NCI-H1105 (cell line): ENCODE measurements around the gene NADSYN1.

Experiments used
- DNase-seq: peaks from one replicate; lab custom pipeline; 2025; lab: John Stamatoyannopoulos, UW

The NADSYN1 gene

GRCh38 chr11:71433648-71434450 lies 19.2 kb upstream of the NADSYN1 start:
- no peak for DNase-seq

- no peak for DNase-seq
Measured at GRCh38 chr11:71434576-71435130, 18.4 kb upstream of the NADSYN1 start.

DNA sequence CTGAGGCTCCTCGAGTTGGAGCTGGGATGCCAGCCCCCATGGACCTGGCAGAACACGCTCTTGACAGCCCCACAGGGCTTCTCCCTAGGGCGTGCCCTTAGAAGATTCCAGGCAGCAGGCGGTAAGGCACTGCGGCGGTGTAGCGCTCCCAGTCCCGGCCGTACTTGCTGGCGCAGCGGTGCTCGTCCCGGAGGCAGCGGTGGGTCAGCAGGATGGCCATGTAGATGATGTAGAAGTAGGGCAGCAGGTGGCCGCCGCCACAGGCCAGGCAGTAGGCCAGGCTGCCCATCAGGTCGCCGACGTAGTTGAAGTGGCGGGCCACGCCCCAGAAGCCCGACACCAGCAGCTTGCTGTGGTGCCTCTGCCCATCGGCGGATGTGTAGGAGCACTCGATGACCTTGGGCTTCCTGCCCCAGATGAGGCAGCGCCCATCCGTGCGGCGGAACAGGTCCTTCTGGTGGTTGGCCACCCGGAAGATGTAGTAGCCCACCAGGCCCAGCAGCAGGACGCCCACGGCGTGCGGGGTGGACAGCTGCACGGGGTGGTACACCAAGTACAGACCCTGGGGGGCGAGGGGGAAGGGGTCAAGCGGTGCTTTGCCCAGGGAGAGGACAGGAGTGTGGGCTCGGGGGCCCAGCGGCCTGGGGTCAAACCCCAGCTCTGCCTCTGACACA lies 17.6 kb upstream of the NADSYN1 start:
- no peak for DNase-seq

DNA sequence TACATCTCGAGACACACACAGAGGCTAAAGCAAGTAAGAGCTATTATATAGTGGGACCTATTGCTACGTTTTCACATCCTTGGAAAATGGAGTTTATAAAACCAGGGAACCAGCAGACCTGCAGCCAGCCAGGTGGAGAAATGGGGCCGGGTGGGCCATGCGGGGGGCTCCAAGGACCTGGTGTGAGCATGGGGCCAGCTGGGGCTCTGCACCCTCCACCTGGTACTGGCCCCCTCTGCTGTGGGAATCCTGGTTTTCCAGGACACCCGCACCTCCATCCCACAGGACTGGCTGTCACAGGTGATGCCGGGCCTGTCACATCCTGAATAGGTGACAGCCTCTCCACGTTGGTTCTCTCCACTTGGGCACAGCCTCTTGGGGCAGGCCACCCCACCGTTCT lies 16.1 kb upstream of the NADSYN1 start:
- no peak for DNase-seq

- no peak for DNase-seq
Measured at GRCh38 chr11:71437399-71437798, 15.6 kb upstream of the NADSYN1 start.

GRCh38 chr11:71437879-71438278 lies 15.1 kb upstream of the NADSYN1 start:
- no peak for DNase-seq

GRCh38 chr11:71438650-71439049 lies 14.4 kb upstream of the NADSYN1 start:
- no peak for DNase-seq

- no peak for DNase-seq
Measured at GRCh38 chr11:71440021-71440755, 12.8 kb upstream of the NADSYN1 start.

- no peak for DNase-seq
Measured at GRCh38 chr11:71441251-71441650, 11.8 kb upstream of the NADSYN1 start.

- no peak for DNase-seq
Measured at GRCh38 chr11:71442123-71442522, 10.9 kb upstream of the NADSYN1 start.

GRCh38 chr11:71442880-71443279 lies 10.1 kb upstream of the NADSYN1 start:
- DNase-seq, result no peak

GRCh38 chr11:71443736-71444445 lies 9.1 kb upstream of the NADSYN1 start:
- no peak for DNase-seq

DNA sequence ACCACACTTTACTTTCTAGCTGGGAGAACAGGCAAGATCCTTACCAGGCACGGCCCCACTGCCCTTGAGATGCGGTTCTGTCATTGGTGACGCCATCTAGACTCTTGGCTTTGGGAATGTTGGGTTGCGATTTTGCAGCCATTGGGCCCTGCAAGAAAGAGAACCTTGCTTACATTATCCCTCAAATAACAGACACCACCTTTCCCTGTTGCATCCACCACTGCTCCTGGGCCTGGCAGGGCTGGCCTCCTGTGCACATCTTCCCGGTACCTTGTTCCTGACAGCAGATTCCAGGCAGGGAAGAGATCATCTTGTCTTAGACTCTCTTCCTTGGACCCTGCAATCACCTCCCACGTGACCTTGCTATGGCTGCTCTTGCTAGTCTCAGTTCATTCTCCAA lies 8.2 kb upstream of the NADSYN1 start:
- no peak for DNase-seq

GRCh38 chr11:71446150-71446549 lies 6.9 kb upstream of the NADSYN1 start:
- DNase-seq, result no peak

DNA sequence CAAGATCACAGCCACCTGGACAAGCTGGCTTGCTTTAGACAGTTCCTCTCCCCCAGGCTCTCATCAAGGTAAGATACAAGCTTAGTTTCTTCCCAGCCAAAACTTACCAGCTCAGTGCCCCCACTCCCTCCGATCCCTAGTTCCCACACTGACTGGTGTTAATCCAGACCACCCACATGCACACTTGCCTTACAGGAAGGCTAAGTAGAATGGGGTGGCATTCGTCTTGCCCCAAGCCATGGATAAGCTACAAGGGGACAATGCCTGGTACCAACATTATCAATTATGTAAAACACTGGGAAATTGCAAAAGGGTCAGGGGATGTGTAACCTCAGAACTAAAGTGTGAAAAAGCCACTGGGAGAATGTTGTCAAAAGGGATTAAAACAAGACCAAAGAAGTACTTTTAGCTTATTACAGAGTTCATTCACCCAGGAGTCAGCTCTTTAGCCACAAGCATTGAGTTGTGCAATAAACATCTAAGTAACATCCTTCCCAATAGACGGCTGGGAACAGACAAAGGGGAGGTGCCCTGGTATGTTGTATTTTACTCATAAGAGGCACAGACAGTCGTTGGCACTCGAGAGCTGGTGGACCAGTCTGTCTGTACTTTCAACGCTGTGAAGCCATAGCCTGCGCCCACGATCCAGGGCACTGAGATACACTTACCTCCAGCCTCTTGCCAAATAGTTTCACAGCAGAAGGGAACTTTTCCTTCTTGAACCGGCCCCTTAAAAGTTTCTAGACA lies 5.9 kb upstream of the NADSYN1 start:
- DNase-seq, result no peak

- DNase-seq, result peak; percentile 79
Measured at GRCh38 chr11:71447791-71448256, 5.2 kb upstream of the NADSYN1 start.

DNA sequence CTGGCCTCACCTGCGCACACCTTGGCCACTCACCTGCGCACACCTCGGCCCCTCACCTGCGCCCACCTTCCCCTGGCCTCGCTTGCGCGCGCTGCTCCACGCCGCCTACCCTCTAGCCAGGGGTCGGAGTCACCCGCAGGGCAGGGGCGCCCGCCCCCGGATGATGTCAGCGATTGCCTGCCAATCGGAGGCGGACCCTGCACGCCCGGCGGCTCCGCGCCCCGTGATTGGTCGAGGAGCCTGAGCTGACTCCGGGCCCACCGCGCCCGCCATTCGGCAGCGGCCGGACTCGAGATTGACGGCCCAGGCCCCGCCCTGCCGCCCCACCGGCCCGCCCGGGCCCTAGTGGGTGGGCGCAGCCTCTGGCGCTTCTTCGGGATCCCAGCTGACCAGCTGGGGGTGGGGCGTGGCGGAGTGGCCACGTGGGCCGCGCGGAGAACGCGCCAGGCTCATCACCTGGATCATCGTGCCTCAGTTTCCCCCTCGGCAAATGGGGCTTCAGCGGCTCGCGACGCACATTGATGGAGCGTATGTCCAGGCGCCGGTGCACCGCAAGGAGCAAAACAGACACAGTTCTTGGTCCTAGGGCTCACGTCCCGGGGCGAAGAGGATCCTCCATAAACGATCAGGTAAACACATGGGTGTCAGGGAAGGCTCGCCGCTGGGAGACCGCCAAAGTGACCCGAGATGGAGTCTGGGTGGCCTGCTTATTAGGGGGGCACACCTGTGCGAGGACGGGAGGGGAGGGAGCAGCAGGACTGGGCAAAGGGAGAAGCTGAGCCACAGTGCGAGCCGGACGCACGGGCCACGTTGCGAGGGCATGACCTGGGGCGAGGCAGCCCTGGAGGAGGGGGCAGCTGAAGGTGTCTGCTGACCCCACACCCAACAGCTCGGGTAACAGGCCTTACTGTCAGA lies 4.5 kb upstream of the NADSYN1 start, which contains the start of gene DHCR7:
TSS of gene DHCR7 (minus strand) at position 137 of the 915 bp plus-strand sequence. CDS start 3,441 bp downstream, outside the sequence.
- peak; percentile 96 for DNase-seq

DNA sequence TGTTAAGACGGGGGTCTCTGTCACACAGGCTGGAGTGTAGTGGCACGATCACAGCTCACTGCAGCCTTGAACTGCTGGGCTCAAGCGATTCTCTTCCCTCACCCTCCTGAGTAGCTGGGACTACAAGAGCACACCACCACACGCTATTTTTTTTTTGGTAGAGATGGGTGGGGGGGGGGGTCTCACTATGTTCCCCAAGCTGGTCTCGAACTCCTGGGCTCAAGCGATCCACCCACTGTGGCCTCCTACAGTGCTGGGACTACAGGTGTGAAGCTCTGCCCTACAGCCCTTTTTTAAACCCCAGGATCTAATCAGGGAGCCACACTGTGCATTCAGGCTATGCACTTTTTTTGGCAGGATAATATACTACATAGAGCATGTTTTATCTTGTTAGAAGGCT lies 3.4 kb upstream of the NADSYN1 start:
- DNase-seq, result no peak

GRCh38 chr11:71450507-71450906 lies 2.5 kb upstream of the NADSYN1 start:
- no peak for DNase-seq

DNA sequence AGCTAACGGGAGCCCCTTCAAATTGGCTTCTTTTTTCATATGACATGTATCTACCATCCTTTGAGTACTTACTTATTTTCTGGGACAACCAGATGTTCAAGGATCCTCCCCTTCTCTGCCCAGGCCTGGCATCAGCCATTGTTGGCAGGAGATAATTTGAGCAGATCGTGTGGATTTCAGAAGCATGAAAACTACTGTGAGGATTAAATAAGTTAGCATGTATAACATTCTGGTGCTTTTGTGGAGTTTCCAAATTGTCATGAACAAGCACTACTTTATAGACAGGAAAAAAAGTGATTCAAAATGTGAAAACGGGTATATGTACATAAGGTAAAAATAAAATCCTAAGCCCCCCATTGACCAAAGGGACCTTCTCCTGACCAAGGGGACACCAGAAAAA lies 2.1 kb upstream of the NADSYN1 start:
- DNase-seq, result no peak
